HK-2 (cell line): ENCODE measurements around the gene CCDC142.

Experiments used
- DNase-seq: peaks from one replicate; pipeline ENCODE4 v3.0.0-alpha.2; 2018; ENCODE audit not compliant: unreplicated experiment

CCDC142 gene, protein sequence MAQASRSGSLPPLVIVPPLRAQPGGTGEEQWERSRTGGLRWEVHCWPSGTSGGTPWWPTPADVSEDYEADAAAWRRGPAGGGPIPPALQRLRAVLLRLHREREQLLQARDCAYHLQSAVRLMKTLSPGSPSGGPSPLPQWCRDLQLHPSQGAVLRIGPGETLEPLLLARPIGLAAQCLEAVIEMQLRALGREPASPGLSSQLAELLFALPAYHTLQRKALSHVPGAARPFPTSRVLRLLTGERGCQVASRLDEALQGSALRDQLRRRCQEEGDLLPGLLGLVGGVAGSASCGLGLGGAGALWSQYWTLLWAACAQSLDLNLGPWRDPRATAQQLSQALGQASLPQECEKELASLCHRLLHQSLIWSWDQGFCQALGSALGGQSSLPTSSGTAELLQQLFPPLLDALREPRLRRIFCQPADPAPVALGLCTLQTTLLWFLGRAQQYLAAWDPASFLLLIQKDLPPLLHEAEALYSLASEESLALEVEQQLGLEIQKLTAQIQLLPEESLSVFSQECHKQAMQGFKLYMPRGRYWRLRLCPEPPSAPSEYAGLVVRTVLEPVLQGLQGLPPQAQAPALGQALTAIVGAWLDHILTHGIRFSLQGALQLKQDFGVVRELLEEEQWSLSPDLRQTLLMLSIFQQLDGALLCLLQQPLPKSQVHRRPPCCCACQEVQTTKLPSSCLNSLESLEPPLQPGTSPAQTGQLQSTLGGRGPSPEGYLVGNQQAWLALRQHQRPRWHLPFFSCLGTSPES

DNA sequence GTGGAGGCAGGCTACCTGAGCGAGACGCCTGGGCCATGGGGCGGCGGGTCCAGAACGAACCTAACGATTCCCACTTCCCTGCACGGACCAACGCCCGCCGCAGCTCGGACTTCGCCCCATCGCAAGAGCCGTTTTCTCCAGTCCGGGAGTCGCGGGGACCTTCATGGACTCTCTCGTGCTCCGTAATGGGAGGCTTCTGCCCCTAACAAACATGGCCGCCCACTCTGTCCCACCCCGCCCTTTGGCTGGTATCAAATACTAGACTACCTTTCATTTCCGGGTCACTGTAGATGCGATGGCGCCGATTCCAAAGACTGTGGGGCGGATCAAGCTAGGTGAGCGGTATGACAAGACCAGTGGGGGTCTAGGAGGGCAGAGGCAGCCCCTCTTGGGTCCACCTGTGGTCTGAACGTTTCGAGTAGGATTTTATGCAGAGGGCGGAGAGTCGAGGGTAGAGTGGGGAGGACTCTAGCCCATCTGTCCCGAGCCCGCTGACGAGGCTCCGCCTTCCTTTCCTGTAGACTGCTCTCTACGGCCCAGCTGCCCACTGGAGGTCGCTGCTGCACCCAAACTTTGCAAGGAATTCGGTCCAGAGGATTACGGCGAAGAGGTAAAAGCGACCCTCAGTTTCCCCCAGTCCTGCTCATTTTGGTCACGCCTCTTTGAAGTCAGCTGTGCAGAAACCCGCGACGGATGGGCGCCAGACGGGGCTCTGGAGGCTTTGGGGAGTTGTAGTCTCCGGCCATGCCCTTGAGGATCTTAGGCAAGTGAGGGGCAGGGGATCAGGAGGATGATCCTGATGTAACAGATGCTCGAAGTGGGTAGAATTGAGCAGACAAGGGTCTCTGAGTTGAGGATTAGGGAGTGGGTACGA is at the start of gene CCDC142, which contains the start of gene TTC31:
TSS of gene CCDC142 (minus strand) at position 198 of the 874 bp plus-strand sequence. CDS start at position 37, 161 bp downstream.
TSS of gene TTC31 (plus strand) at position 281 of the 874 bp plus-strand sequence. CDS start at position 296, 15 bp downstream.
- DNase-seq, result peak; percentile 90

DNA sequence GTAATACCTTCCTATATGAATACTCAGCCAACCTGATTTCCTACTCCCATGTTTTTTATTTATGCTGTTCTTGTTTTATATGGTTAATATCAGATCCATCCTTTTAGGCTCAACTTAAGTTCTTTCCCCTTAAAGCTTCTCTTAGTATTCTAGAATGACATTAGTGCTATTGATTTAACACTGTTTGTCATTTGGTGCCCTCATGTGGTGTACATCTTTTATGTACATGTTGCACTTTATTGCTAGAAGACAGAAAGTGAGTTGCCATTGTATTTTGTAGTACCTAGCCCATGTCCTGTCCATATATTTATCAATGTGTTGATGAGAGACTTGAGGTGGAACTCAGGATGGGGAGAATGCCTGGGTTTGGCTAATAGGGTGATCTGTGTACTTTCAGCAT is 49.4 kb upstream of the CCDC142 start:
- no peak for DNase-seq

DNA sequence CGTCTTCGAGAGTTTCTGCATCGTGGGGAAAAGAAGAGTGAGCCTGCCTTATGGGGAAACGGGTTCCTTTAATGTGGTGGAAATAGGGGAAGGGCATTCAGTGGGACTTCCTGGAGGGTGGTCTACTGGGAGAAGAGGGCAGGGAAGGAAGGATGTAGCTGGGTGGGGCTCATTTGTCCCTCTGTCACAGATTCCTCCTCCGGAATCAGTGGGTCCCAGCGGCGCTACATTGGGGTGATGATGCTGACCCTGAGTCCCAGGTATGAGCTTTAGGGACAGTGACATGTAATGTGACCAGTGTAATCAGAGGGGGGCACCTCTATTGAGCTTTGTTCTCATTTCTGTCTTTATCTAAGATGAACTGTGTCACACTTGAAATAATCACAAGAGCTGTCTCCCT is 48.9 kb upstream of the CCDC142 start:
- no peak for DNase-seq

DNA sequence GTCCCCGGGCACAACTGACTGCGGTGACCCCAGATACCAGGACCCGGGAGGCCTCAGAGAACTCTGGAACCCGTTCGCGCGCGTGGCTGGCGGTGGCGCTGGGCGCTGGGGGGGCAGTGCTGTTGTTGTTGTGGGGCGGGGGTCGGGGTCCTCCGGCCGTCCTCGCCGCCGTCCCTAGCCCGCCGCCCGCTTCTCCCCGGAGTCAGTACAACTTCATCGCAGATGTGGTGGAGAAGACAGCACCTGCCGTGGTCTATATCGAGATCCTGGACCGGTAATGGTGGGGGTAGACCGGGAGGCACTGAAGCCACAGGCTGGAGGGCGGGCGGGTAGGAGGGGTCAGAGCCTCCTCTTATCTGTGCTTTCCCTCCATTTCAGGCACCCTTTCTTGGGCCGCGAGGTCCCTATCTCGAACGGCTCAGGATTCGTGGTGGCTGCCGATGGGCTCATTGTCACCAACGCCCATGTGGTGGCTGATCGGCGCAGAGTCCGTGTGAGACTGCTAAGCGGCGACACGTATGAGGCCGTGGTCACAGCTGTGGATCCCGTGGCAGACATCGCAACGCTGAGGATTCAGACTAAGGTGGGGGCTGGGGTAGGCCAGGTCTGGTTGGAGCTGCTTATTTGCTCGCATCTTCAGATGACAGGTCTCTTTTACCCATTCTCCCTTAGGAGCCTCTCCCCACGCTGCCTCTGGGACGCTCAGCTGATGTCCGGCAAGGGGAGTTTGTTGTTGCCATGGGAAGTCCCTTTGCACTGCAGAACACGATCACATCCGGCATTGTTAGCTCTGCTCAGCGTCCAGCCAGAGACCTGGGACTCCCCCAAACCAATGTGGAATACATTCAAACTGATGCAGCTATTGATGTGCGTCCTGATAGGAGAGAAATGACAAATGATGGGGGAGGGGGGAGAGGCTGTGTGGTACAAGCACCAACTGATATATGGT is 47.7 kb upstream of the CCDC142 start:
- DNase-seq, result peak; percentile 36

DNA sequence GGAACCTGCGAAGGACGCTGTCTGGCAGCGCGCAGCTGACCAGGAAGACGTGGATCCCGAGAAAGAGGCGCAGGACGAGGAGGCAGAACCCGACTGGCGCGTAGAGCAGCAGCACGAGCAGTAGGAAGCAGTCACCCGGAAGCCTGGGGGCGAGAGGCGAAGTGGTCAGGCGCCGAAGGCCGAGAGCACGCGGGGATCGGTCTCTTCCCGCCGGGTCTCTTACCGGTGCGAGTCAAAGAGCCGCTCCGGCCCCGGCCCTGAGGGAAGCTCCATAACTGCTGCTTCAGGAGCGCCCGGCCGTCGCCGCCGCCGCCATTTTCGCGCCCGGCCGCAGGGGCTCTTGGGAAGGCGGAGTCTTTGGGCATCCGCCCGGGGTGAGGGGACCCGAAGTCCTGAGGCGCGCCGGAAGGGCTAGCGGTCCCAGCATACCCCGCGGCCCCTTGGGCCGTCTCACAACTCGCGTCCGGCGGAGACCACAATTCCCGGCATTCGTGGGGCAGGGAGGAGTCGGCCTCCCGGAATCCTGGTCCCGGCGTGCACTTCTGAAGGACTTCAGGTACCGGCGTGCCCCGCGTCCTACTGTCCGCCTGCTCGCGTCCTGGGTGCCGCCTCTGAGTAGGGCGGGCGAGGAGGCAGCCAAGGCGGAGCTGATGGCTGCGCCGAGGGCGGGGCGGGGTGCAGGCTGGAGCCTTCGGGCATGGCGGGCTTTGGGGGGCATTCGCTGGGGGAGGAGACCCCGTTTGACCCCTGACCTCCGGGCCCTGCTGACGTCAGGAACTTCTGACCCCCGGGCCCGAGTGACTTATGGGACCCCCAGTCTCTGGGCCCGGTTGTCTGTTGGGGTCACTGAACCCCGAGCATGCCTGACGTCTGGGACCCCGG is 46.8 kb upstream of the CCDC142 start, which contains the start of the genes AUP1 and HTRA2:
TSS of gene AUP1 (minus strand) at position 350 of the 882 bp plus-strand sequence. CDS start at position 273, 77 bp downstream.
TSS of gene HTRA2 (plus strand) at position 577 of the 882 bp plus-strand sequence. CDS start at position 651, 74 bp downstream.
- DNase-seq, result peak; percentile 99

DNA sequence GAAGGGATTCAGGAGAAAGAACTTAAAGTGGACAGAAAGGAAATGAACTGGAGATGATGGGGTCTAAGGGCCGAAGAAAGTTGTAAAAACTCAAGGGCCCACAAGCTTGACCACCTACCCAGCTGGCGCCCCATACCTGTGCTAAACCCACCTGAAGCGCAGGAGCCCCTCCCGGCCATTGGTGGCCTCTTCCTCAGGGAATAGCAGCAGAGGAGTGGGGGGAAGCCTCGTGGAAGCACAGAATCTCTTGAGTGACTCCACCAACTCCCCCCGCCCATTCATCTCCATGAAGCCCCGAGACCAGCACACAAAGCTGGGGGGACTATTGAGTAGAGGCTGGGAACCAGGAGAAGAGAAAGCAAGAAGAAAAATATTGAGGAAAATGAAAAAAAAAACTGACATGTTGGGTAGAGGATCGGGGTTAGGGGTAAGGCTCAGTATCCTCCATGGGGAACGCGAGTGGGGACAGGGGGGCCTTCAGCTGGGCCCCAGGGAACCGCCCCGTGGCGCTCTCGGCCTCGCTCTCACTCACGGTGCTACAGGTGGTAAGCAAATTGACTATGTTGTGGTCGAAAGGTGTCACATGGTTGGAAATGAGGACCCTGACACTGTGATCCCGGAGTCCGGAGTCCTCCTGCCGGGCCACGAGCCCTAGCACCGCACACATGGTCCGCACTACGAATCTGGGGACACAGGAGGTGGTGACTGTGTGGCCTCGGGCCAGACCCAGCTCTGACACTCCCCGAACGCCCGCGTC is 46.0 kb upstream of the CCDC142 start:
- DNase-seq, result no peak

DNA sequence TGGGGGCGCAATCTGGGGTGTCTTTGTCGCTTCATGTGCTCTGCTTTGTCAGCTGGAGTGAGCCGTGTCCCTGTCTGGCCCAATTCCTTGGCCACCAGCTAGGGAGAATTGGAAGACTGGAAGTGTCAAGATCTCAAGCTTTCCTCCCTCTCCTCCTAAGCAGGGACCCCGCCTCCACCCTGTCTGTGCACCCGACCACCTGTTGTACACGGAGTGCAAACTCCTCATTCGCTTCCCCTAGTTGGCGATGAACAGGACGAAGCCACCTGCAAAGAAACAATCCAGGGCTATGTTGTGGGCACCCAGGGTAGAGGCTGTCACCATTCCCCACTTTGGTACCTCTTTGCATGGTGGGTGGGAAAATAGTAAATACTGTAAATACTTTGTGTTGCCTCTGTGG is 44.9 kb upstream of the CCDC142 start:
- DNase-seq, result no peak

DNA sequence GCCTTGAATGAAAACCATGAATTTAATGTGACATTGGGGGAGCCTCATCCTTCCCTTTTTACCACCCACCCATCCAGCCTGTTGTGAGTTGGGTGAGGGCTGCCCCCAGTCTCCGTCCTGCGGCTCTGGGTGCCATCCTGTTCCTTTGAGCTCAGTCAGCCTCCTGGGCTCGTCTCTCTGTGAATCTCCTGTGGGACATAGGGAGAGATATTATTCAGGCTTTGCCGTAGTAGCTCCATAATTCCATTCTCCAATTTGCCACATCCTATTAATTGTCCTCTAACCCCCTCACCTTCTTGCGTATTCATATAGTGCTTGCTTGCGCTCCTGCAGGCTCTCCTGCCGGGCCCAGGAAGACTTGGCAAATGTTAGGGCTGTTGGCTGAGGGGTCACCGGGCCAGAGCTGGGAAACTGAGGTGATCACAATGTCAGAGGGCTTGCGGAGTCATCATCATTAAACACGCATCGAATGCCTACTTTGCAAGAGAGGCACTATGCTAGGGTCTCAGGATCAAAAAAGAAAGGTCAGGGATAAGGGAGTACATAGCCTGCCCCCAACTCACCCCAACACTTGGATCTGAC is 43.9 kb upstream of the CCDC142 start:
- no peak for DNase-seq

DNA sequence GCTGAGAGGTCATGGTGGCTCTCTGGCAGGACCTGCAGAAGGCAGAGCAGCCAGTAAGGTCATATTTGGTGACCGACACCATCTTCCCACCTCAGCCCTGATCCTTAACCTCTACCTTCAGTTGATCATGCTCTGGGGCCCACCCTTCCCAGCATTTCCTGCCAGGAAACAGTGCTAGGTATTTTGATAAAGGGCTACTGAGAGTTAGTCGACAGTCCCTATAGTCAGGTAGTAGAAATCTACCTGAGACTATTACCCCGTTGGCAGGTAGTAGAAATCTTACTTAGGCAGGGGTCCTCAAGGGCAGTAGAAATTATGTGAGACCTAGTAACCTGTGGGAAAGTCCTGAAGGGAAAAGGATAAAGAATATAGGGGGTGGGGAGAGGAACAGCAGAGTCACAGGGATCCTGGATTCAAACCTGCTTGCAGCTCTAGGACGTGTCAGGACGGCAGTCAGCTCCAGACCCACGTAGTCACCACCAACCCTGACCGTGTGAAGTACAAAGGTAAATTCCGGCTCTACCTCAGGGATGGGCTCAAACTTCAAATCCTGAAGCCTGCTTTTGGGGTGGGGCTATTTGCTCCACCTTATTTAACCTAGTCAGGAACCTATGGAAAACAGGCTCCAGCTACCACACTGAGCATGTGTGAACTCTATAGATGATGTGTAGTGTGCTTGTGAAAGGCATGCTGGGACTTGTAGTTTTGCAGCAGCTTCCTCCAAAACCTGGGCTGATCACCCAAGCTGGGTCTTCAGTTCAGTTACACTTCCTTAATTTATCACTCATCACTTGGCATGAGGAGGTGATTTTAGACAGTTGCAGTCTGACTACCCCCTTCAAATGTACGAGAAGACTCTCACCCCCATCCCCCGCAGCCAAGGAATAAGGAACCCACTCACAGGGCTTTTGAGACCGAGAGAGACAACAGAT is 43.2 kb upstream of the CCDC142 start, which contains the start of gene DQX1:
TSS of gene DQX1 (minus strand) at position 515 of the 932 bp plus-strand sequence. CDS start at position 13, 502 bp downstream.
- no peak for DNase-seq

DNA sequence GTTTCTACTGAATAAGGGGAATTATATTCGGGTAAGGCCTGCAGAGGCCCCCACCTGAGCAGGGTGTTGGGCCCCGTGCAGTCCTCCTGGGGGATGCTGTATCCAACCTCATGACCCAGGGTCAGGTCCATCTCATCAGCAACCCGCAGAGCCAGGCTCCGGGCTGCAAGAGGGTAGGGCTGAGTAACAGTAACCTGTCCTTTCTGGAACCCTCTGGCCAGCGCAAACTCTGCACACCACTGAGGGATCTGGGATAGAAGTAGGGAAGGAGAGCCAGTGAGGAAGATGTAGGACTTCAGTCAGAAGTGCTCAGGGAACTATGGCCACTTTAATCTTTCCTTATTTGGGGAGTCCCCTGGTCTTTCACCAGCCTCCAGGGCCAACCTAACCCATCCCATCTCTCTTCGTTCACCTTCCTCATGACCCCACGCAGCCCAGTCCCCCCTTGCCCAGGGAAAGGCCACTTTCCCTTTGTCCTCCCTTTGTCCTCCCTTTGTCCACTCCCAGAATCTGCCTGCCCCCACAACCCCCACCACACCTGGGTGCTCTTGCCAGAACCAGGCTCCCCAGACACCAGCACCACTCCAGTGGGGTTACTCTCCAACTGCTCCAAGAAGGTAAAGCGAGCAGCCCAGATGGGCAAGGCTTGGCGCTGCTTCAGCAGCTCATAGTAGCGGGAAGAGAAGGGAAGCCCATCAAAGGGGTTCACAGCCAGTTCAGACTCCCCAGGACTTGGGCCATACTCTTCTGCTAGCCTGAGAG is 42.3 kb upstream of the CCDC142 start:
- DNase-seq, result no peak

DNA sequence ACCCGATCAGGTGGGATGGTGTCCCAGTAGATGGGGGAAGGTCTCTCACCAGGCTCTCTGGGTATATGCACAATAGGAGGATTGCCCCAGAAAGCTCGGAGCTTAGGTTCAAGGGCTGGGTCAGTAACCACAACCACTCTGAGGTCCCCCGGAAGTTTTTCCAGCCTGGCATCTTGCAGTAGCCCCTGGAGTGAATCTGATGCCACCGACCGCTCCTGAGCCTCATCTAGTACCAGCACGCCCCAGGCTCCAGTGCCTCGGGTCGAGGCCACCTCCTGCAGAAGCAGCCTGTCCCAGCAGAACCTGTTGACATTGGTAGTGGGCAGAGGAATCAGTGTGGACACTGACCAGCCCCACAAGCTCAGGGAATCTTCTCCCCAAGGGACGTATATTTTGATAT is 41.2 kb upstream of the CCDC142 start:
- DNase-seq, result no peak

DNA sequence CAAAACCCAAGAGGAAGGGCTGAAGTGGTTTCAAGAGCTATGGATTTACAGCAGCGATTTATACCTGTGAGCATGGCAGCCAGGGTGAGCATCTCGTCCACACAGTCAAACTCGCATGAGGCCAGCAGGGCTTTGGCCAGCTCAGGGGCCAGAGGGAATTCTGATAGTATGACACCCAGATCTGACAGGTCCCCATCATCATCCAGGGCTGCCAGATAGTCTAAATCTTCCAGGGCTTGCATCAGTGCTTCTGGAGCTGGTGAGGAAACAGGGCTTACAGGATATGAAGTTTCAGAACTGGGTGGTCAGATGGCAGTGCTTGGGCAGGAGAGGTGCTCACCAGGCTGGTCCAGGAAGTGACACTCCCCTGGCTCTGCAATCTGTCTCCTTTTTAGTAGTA is 39.7 kb upstream of the CCDC142 start:
- DNase-seq, result no peak

DNA sequence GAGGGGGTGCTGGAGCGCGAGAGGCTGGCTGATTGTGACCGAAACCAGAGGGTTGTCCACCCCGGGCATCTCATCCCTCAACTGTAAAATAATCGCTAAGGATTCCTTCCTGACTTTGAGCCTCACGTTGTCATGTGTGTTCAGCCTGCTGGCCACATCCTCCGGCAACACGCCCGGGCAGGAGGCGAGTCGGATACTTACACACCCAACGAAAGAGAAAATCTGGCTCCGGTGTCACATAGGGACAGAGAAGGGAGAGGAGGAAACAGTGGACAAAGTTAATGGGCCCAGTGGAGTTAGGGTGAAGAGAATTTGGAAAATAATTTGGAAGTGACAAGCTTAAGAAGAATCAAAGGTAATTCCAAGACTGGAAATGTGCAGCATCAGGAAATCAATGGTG is 33.9 kb upstream of the CCDC142 start:
- DNase-seq, result no peak

DNA sequence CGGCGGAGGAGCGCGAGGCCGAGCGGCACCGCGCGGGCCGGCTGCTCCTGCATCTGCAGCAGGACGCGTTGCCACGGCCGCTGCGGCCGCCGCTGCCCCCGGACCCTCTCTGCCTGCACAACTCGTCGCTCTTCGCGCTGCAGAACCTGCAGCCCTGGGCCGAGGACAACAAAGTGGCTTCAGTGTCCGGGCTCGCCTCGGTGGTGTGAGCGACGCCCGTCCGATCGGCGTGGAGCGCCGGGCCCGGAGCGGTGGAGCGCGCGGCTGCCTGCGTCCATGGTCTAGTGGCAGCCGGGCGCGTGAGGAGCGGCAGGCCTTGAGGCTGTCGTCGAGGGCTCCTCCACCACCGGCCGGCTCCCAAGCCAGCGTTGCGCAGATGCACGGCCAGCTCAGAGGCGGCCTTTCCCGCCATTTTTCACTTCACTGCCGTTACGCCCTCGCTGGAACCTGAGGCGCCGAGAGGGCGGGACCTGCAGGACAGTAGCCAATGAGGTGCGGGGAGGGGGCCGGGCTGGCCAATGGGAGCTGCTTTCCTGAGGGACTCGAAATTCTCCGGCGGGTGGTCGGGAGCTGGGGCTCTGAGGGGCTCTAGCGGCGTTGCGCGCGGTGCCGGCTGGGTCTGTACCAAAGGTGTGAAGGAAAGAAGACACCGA is 33.3 kb upstream of the CCDC142 start:
- no peak for DNase-seq

DNA sequence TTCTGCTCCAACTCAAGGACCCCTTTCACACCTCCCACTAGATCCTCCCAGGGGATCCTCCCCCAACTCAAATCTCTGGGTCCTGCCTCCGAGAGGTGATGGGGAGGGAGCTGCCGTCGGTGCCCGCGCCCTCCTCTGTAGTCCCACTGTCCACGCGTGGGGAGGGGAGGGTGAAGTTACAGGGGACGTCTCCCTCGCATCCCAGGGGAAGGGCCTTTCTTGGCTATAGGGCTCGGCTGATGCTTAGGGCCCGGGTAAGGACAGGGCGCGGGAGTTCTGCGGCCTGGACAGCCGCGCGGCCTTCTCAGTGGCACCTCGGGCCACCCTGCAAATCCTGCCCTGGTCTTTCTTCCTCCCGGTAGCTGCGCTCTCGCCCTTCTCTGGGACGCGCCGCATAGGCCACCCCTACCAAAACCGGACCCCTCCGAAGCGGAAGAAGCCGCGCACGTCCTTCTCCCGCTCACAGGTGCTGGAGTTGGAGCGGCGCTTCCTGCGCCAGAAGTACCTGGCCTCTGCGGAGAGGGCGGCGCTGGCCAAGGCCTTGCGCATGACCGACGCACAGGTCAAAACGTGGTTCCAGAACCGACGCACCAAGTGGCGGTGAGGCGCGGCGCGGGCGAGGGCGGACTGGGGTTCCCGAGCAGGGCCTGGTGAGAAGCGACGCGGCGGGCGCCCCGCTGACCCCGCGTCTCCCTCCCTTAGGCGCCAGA is 32.6 kb upstream of the CCDC142 start:
- DNase-seq, result no peak
